ENCODE results near the gene CBLB. TPM values are rescaled to one million over a fixed set of nuclear protein-coding genes. Genes with fewer than 3 reads are reported as not detected.
A peak's percentile ranks its signal among the peaks of the same experiment; 100 is the strongest.

The CBLB gene
- total and polyA plus RNA-seq, 10 donors, result 13.8 to 138 (median 67.5) TPM

DNA sequence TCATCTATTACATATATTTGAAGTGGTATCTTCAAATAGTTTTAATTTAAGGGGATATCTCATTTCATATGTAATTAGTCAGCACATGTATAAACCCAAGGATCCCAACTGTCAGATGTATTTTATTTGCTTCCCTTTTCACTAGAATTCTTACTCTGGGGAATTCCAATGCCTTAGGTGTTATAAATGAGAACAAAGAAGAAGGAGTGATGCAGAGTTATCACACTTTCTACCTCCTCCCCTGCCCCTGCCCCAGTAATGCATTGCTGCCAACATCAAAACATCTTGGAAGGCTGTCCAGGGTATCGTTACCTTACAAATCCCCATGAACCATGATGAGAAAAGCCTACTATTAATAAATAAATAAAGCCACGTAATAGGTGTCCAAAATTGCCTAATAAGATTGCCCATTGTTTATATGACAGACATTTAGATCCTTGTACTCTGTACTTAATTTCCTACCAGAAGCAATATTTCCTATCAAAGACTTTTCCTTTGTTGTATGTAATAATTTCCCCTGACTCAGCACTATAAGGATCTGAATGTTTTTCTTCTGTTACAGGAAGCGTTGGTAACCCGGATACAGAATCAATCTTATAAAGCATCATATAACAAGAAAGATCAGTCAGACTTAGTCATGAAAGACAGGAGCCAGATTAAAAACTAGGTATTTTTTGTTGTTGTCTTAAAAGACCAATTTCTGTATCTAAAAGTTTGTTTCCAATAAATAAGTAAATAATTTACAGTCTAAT, 38.8 kb downstream of the CBLB start:
- H3K27me3 ChIP-seq (replicated peaks in 1 of 7), result no peaks in the 10 kb centered on the region
- H3K4me1 ChIP-seq, result peaks cover 31 to 87% (median 57%) of the 10 kb centered on the region in 6 donors
- 53 to 66% (median 61%) methylated on average over 4 of the region's 4 CpGs for WGBS, 5 donors
- intact Hi-C loops (cut with DNase I; ENCODE audit: low total_unique reads), result no loop called here
- H3K36me3 ChIP-seq, result peaks cover 0 to 4% (median 0%) of the 10 kb centered on the region in 6 donors
- no peaks in the 10 kb centered on the region for H3K9me3 ChIP-seq
- H3K4me3 ChIP-seq, result no peak overlapping the region
- H3K27ac ChIP-seq, result peak overlapping the region in 6 of 8 donors; percentile 43 to 78 (median 61)
- DNase-seq, result no peak
- TF ChIP-seq POLR2AphosphoS5 (IDR thresholded peaks at IDR 0.05) (no peak), POLR2A (IDR thresholded peaks at IDR 0.05) (no peak)
- TF ChIP-seq, protein P1, sequence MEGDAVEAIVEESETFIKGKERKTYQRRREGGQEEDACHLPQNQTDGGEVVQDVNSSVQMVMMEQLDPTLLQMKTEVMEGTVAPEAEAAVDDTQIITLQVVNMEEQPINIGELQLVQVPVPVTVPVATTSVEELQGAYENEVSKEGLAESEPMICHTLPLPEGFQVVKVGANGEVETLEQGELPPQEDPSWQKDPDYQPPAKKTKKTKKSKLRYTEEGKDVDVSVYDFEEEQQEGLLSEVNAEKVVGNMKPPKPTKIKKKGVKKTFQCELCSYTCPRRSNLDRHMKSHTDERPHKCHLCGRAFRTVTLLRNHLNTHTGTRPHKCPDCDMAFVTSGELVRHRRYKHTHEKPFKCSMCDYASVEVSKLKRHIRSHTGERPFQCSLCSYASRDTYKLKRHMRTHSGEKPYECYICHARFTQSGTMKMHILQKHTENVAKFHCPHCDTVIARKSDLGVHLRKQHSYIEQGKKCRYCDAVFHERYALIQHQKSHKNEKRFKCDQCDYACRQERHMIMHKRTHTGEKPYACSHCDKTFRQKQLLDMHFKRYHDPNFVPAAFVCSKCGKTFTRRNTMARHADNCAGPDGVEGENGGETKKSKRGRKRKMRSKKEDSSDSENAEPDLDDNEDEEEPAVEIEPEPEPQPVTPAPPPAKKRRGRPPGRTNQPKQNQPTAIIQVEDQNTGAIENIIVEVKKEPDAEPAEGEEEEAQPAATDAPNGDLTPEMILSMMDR (IDR thresholded peaks at IDR 0.05 in 8 of 11, conservative IDR thresholded peaks at IDR 0.05 in 3 of 11), result no peak

DNA sequence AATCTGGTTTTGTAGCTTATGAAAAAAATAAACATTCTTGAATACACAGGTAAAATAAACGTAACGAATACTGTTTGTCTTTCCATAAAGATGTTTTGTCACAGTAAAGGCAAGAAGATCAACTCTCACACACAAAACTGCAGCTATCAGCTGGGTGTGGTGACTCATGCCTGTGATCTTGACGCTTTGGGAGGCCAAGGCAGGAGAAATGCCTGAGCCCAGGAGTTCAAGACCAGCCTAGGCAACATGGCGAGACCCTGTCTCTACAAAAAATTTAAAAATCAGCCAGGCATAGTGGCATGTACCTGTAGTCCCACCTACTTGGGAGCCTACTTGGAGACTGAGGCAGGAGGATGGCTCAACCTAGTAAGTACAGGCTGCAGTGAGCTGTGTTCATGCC, 39.6 kb downstream of the CBLB start:
- no peak for TF ChIP-seq POLR2A (IDR thresholded peaks at IDR 0.05)
- TF ChIP-seq, protein P1 (IDR thresholded peaks at IDR 0.05 in 8 of 11, conservative IDR thresholded peaks at IDR 0.05 in 3 of 11), result no peak
- TF ChIP-seq POLR2AphosphoS5 (IDR thresholded peaks at IDR 0.05), result no peak
- H3K27ac ChIP-seq, result peak overlapping the region in 6 of 8 donors; percentile 20 to 78 (median 61)
- H3K36me3 ChIP-seq, result peaks cover 0 to 8% (median 0%) of the 10 kb centered on the region in 6 donors
- H3K9me3 ChIP-seq, result no peaks in the 10 kb centered on the region
- 86 to 89% (median 89%) methylated on average over 4 of the region's 4 CpGs for WGBS, 5 donors
- H3K4me1 ChIP-seq, result peaks cover 31 to 84% (median 54%) of the 10 kb centered on the region in 6 donors
- no peaks in the 10 kb centered on the region for H3K27me3 ChIP-seq (replicated peaks in 1 of 7)
- no peak overlapping the region for H3K4me3 ChIP-seq
- no peak for DNase-seq
- intact Hi-C loops (cut with DNase I; ENCODE audit: low total_unique reads), result no loop called here

DNA sequence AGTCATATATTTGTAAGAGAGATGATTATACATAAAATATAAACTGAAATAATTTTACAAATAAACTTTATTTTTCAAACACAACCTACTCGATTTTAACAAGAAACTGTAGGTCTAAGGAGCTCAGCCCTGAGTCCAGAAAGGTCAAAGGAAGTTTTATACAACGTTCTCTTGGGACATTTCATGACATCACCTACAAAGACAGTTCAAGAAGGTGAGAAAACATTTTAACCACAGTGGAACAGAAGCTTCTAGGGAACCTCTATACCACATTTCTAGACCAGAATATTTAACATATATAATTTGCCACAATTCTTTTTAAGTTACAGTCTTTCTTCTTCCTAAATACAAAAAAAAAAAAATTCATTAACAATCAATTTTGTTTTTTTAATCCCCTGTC, 40.1 kb downstream of the CBLB start:
- H3K36me3 ChIP-seq, result peaks cover 0 to 12% (median 0%) of the 10 kb centered on the region in 6 donors
- intact Hi-C loops (cut with DNase I; ENCODE audit: low total_unique reads), result no loop called here
- WGBS, 5 donors, result 22 to 47% (median 34%) methylated on average over 2 of the region's 2 CpGs

DNA sequence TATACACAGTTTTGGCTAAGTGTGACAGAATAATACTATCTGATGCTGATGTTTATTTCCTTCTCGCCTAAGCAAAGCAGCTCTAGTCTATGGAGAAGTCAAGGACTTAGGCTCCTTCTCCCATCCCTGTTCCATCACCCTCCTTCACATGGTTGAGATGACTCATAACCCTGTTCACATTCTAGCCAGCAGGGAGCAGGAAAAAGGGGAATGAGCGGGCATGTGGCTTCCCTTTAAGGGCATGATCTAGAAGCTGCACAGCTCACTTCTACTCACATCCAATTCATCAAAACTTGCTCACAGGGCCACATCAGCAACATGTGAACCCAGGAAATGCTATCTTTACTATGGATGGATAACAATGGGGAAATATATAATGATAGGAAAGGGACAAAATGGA, 40.9 kb downstream of the CBLB start:
- TF ChIP-seq, protein P1 (IDR thresholded peaks at IDR 0.05 in 8 of 11, conservative IDR thresholded peaks at IDR 0.05 in 3 of 11), result peak in 1 of 11 experiments; percentile 8
- TF ChIP-seq POLR2AphosphoS5 (IDR thresholded peaks at IDR 0.05), result peak in 1 of 3 donors; percentile 27
- TF ChIP-seq POLR2A (IDR thresholded peaks at IDR 0.05), result no peak
- peak overlapping the region in 5 of 8 donors; percentile 1 to 75 (median 61) for H3K27ac ChIP-seq
- peaks cover 28 to 84% (median 54%) of the 10 kb centered on the region in 6 donors for H3K4me1 ChIP-seq
- peaks cover 0 to 17% (median 0%) of the 10 kb centered on the region in 6 donors for H3K36me3 ChIP-seq
- no peaks in the 10 kb centered on the region for H3K27me3 ChIP-seq (replicated peaks in 1 of 7)
- H3K9me3 ChIP-seq, result no peaks in the 10 kb centered on the region
- no peak for DNase-seq
- intact Hi-C loops (cut with DNase I; ENCODE audit: low total_unique reads), result no loop called here
- no peak overlapping the region for H3K4me3 ChIP-seq
- WGBS, 5 donors, result 73 to 93% (median 86%) methylated on average over 2 of the region's 2 CpGs

More for the DNA sequence above, 40.1 kb downstream of the CBLB start:
- Histone ChIP-seq H3K27me3 (replicated peaks in 1 of 7) (no peaks in the 10 kb centered on the region), H3K4me1 (peaks cover 31 to 84% (median 54%) of the 10 kb centered on the region in 6 donors), H3K4me3 (no peak overlapping the region), H3K27ac (peak overlapping the region in 7 of 8 donors; percentile 1 to 78 (median 61)), H3K9me3 (no peaks in the 10 kb centered on the region)
- no peak for TF ChIP-seq POLR2A (IDR thresholded peaks at IDR 0.05)
- DNase-seq, result no peak
